ENCODE data around the gene PDE8B.
A peak's percentile ranks its signal among the peaks of the same experiment; 100 is the strongest.

Gene PDE8B

GRCh38 chr5:77230727-77231470 is 20.4 kb downstream of the PDE8B start:
- Histone ChIP-seq H3K9ac (ENCODE audit: low read length) (peak overlapping the region; percentile 50; the same call in 1 of the 2 replicates), H4K20me1 (ENCODE audit: insufficient read depth, low read length) (no peaks in the 10 kb centered on the region), H3K27ac (ENCODE audit: low read length) (peak overlapping the region; percentile 60), H3K9me3 (ENCODE audit: insufficient read depth, low read length) (no peaks in the 10 kb centered on the region), H3K36me3 (replicated peaks; ENCODE audit: low read depth, low read length) (no peaks in the 10 kb centered on the region), H3K27me3 (ENCODE audit: low read depth, low read length) (no peaks in the 10 kb centered on the region), H3K4me1 (ENCODE audit: low read length) (peaks cover 54% of the 10 kb centered on the region), H3K4me3 (ENCODE audit: low read length) (peak overlapping the region; percentile 44; the same call in 1 of the 2 replicates), H2AFZ (ENCODE audit: low read depth, low read length) (peak overlapping the region; percentile 2; the same call in 1 of the 2 replicates), H3K79me2 (ENCODE audit: low read length) (no peaks in the 10 kb centered on the region), H3K4me2 (ENCODE audit: low read length) (peak overlapping the region; percentile 75)
- TF ChIP-seq EZH2phosphoT487 (IDR thresholded peaks at IDR 0.05; ENCODE audit: low read depth) (no peak), CTCF (IDR thresholded peaks at IDR 0.05; ENCODE audit: low read depth, low read length) (peak; percentile 37)

GRCh38 chr5:77231471-77232138 is 21.1 kb downstream of the PDE8B start:
- H3K4me3 ChIP-seq (ENCODE audit: low read length), result peak overlapping the region; percentile 44; the same call in 1 of the 2 replicates
- TF ChIP-seq CTCF (IDR thresholded peaks at IDR 0.05; ENCODE audit: low read depth, low read length), result no peak
- no peak for TF ChIP-seq EZH2phosphoT487 (IDR thresholded peaks at IDR 0.05; ENCODE audit: low read depth)

GRCh38 chr5:77232574-77233358 is 22.3 kb downstream of the PDE8B start:
- Histone ChIP-seq H3K27me3 (ENCODE audit: low read depth, low read length) (no peaks in the 10 kb centered on the region), H3K9me3 (ENCODE audit: insufficient read depth, low read length) (no peaks in the 10 kb centered on the region), H4K20me1 (ENCODE audit: insufficient read depth, low read length) (no peaks in the 10 kb centered on the region), H3K9ac (ENCODE audit: low read length) (no peak overlapping the region), H3K4me2 (ENCODE audit: low read length) (peak overlapping the region; percentile 44), H3K4me3 (ENCODE audit: low read length) (no peak overlapping the region), H3K27ac (ENCODE audit: low read length) (peak overlapping the region; percentile 52), H3K79me2 (ENCODE audit: low read length) (no peaks in the 10 kb centered on the region), H3K36me3 (replicated peaks; ENCODE audit: low read depth, low read length) (no peaks in the 10 kb centered on the region), H3K4me1 (ENCODE audit: low read length) (peaks cover 52% of the 10 kb centered on the region), H2AFZ (ENCODE audit: low read depth, low read length) (0 out of 2 replicates have a peak overlapping the region, but pooled peaks have one; percentile 11)
- TF ChIP-seq EZH2phosphoT487 (IDR thresholded peaks at IDR 0.05; ENCODE audit: low read depth) (no peak), CTCF (IDR thresholded peaks at IDR 0.05; ENCODE audit: low read depth, low read length) (no peak)

More at GRCh38 chr5:77231471-77232138, 21.1 kb downstream of the PDE8B start:
- Histone ChIP-seq H3K4me1 (ENCODE audit: low read length) (peaks cover 57% of the 10 kb centered on the region), H3K27ac (ENCODE audit: low read length) (peak overlapping the region; percentile 60), H3K4me2 (ENCODE audit: low read length) (peak overlapping the region; percentile 75), H3K36me3 (replicated peaks; ENCODE audit: low read depth, low read length) (no peaks in the 10 kb centered on the region), H3K9me3 (ENCODE audit: insufficient read depth, low read length) (no peaks in the 10 kb centered on the region), H3K27me3 (ENCODE audit: low read depth, low read length) (no peaks in the 10 kb centered on the region), H3K79me2 (ENCODE audit: low read length) (no peaks in the 10 kb centered on the region), H2AFZ (ENCODE audit: low read depth, low read length) (peak overlapping the region; percentile 2; the same call in 1 of the 2 replicates), H3K9ac (ENCODE audit: low read length) (peak overlapping the region; percentile 50; the same call in 1 of the 2 replicates), H4K20me1 (ENCODE audit: insufficient read depth, low read length) (no peaks in the 10 kb centered on the region)
